Smooth muscle cell (in vitro differentiated cells): Measurements from ENCODE around the gene FADS3. TPM values are rescaled to one million over a fixed set of nuclear protein-coding genes. Genes with fewer than 3 reads are reported as not detected.

ENCODE experiments used
- DNase-seq: peaks from one replicate; lab custom pipeline; 2025; ENCODE audit not compliant: unreplicated experiment; lab: John Stamatoyannopoulos, UW
- H2AFZ ChIP-seq: fragments of 200-600 bp; sonication (generic); 2 replicates; pipeline ENCODE4 v1.6.0; 2016; ENCODE audit warnings: antibody characterized with exemption, low read depth, mild to moderate bottlenecking
- H3F3A ChIP-seq: fragments of 200-600 bp; sonication (generic); 2 replicates; pipeline ENCODE4 v1.6.0; 2017; ENCODE audit warnings: antibody characterized with exemption, low read depth
- H3K27ac ChIP-seq: fragments of 200-600 bp; sonication (generic); 2 replicates; pipeline ENCODE4 v1.5.1; 2016; ENCODE audit warnings: low read depth, mild to moderate bottlenecking
- H3K27me3 ChIP-seq: fragments of 200-600 bp; sonication (generic); 2 replicates; pipeline ENCODE4 v1.6.1; 2016; ENCODE audit warnings: low read depth, mild to moderate bottlenecking
- H3K36me3 ChIP-seq: fragments of 200-600 bp; sonication (generic); 2 replicates; pipeline ENCODE4 v1.5.1; 2016; ENCODE audit warnings: low read depth
- H3K4me1 ChIP-seq: fragments of 200-600 bp; sonication (generic); 2 replicates; pipeline ENCODE4 v1.5.1; 2016; ENCODE audit warnings: low read depth
- H3K4me2 ChIP-seq: fragments of 200-600 bp; sonication (generic); 2 replicates; pipeline ENCODE4 v1.6.0; 2016; ENCODE audit warnings: mild to moderate bottlenecking
- H3K4me3 ChIP-seq: fragments of 200-600 bp; sonication (generic); 2 replicates; pipeline ENCODE4 v1.5.1; 2016; ENCODE audit warnings: mild to moderate bottlenecking
- H3K79me2 ChIP-seq: fragments of 200-600 bp; sonication (generic); 2 replicates; pipeline ENCODE4 v1.6.0; 2016; ENCODE audit warnings: low read depth, mild to moderate bottlenecking
- H3K9ac ChIP-seq: fragments of 200-600 bp; sonication (generic); 2 replicates; pipeline ENCODE4 v1.6.0; 2016; ENCODE audit warnings: low read depth
- H3K9me3 ChIP-seq: fragments of 200-600 bp; sonication (generic); replicated peaks from 2 replicates; pipeline ENCODE4 v1.5.1; 2016; ENCODE audit warnings: low read depth
- H4K20me1 ChIP-seq: fragments of 200-600 bp; sonication (generic); 2 replicates; pipeline ENCODE4 v1.6.0; 2016; ENCODE audit warnings: low read depth
- CTCF ChIP-seq: fragments of 200-600 bp; sonication (generic); IDR thresholded peaks from 2 replicates; pipeline ENCODE4 v1.5.1; 2017; ENCODE audit warnings: borderline replicate concordance, mild to moderate bottlenecking, antibody characterized with exemption; ENCODE audit not compliant: insufficient read depth, poor library complexity, severe bottlenecking
- WGBS: methylation state at CpG from one replicate; pipeline ENCODE4 v1.1.7; 2016; ENCODE audit warnings: low lambda C conversion rate; 5-methylcytosine and 5-hydroxymethylcytosine counted together
- polyA plus RNA-seq: library from polyadenylated mRNA; unstranded; fragments of >200 nt; fragmentation: Nextera tagmentation; extraction: Ambion mirVana; gene quantifications from 2 replicates; pipeline ENCODE4 v1.2.1, GENCODE V29; 2016
- total RNA-seq: library from RNA; depleted of rRNA; stranded (reverse); fragments of >200 nt; gene quantifications from 2 replicates; pipeline ENCODE4 v1.2.3, GENCODE V29; 2014

Gene FADS3
- total and polyA plus RNA-seq, 2 experiments from 2014 or later: 8.9 to 13.8 TPM

GRCh38 chr11:61860054-61860903, 31.1 kb downstream of the FADS3 start:
- Histone ChIP-seq H2AFZ (no peak overlapping the region), H3K4me2 (no peak overlapping the region), H3F3A (peaks cover 8% of the 10 kb centered on the region), H3K36me3 (peaks cover 9% of the 10 kb centered on the region), H4K20me1 (peaks cover 43% of the 10 kb centered on the region), H3K9me3 (no peaks in the 10 kb centered on the region), H3K4me3 (no peak overlapping the region), H3K79me2 (no peaks in the 10 kb centered on the region), H3K9ac (no peak overlapping the region), H3K27me3 (no peaks in the 10 kb centered on the region), H3K4me1 (no peaks in the 10 kb centered on the region), H3K27ac (no peak overlapping the region)
- DNase-seq: no peak
- WGBS: 97% methylated on average over 16 of the region's 16 CpGs
- no peak for TF ChIP-seq CTCF

GRCh38 chr11:61855939-61856680, 35.2 kb downstream of the FADS3 start:
- no peak overlapping the region for H3K4me3 ChIP-seq
- no peak overlapping the region for H2AFZ ChIP-seq
- WGBS: 95% methylated on average over 12 of the region's 12 CpGs
- H3K9ac ChIP-seq: no peak overlapping the region
- no peak for DNase-seq
- H3K79me2 ChIP-seq: no peaks in the 10 kb centered on the region
- no peaks in the 10 kb centered on the region for H3K27me3 ChIP-seq
- H3K36me3 ChIP-seq: peaks cover 9% of the 10 kb centered on the region
- TF ChIP-seq CTCF: no peak
- no peak overlapping the region for H3K27ac ChIP-seq
- H3K4me1 ChIP-seq: no peaks in the 10 kb centered on the region
- H3K9me3 ChIP-seq: no peaks in the 10 kb centered on the region
- H3F3A ChIP-seq: no peaks in the 10 kb centered on the region
- peaks cover 75% of the 10 kb centered on the region for H4K20me1 ChIP-seq
- H3K4me2 ChIP-seq: no peak overlapping the region

- no peaks in the 10 kb centered on the region for H3F3A ChIP-seq
These were observed 36.2 kb downstream of the FADS3 start for GRCh38 chr11:61854966-61855714.

More at GRCh38 chr11:61854966-61855714, 36.2 kb downstream of the FADS3 start:
- no peak overlapping the region for H3K4me3 ChIP-seq
- H4K20me1 ChIP-seq: peaks cover 82% of the 10 kb centered on the region
- H3K79me2 ChIP-seq: no peaks in the 10 kb centered on the region
- no peak overlapping the region for H3K9ac ChIP-seq
- no peak overlapping the region for H3K27ac ChIP-seq
- no peak overlapping the region for H2AFZ ChIP-seq
- H3K4me1 ChIP-seq: no peaks in the 10 kb centered on the region
- H3K27me3 ChIP-seq: no peaks in the 10 kb centered on the region
- no peaks in the 10 kb centered on the region for H3K9me3 ChIP-seq
- WGBS: 93% methylated on average over 14 of the region's 14 CpGs
- DNase-seq: no peak
- H3K4me2 ChIP-seq: no peak overlapping the region
- TF ChIP-seq CTCF: no peak
- peaks cover 4% of the 10 kb centered on the region for H3K36me3 ChIP-seq
